ENCODE measurements around the gene PSMA3.

PSMA3 gene

GRCh38 chr14:58285132-58285531 lies 40.5 kb downstream of the PSMA3 start:
- no peak for TF ChIP-seq CTCF (conservative IDR thresholded peaks at IDR 0.05)
- H3K27ac ChIP-seq: no peak overlapping the region

GRCh38 chr14:58287607-58288042 lies 43.0 kb downstream of the PSMA3 start:
- no peak overlapping the region for H3K27ac ChIP-seq

GRCh38 chr14:58288106-58288792 lies 43.6 kb downstream of the PSMA3 start:
- TF ChIP-seq CTCF (conservative IDR thresholded peaks at IDR 0.05): no peak
- H3K27ac ChIP-seq: no peak overlapping the region

More at GRCh38 chr14:58287607-58288042, 43.0 kb downstream of the PSMA3 start:
- TF ChIP-seq CTCF (conservative IDR thresholded peaks at IDR 0.05): no peak

- no peak for TF ChIP-seq CTCF (conservative IDR thresholded peaks at IDR 0.05)
- no peak overlapping the region for H3K27ac ChIP-seq
These were observed 47.0 kb downstream of the PSMA3 start for GRCh38 chr14:58291646-58292045.

- TF ChIP-seq CTCF (conservative IDR thresholded peaks at IDR 0.05): no peak
- H3K27ac ChIP-seq: no peak overlapping the region
These were observed 47.5 kb downstream of the PSMA3 start for GRCh38 chr14:58292187-58292586.

GRCh38 chr14:58294201-58294600 lies 49.6 kb downstream of the PSMA3 start:
- TF ChIP-seq CTCF (conservative IDR thresholded peaks at IDR 0.05): no peak
- no peak overlapping the region for H3K27ac ChIP-seq

GRCh38 chr14:58296726-58297125 lies 52.1 kb downstream of the PSMA3 start:
- TF ChIP-seq CTCF (conservative IDR thresholded peaks at IDR 0.05): no peak
- H3K27ac ChIP-seq: peak overlapping the region; percentile 92
